ENCODE measurements around the gene TPP2.

Gene TPP2

GRCh38 chr13:102596147-102597028 lies at the start of gene TPP2:
TPP2 (plus strand) TSS chr13:102596986; CDS start chr13:102597039, 53 bp downstream.
- DNase-seq (ENCODE audit: low read depth, low spot score), result peak; percentile 96

GRCh38 chr13:102548811-102549210 lies 48.0 kb upstream of the TPP2 start:
- DNase-seq (ENCODE audit: low read depth, low spot score), result no peak

- no peak for DNase-seq (ENCODE audit: low read depth, low spot score)
These were observed 46.3 kb upstream of the TPP2 start for GRCh38 chr13:102550507-102550906.

- no peak for DNase-seq (ENCODE audit: low read depth, low spot score)
These were observed 40.8 kb upstream of the TPP2 start for GRCh38 chr13:102555914-102556553.

GRCh38 chr13:102556806-102557205 lies 40.0 kb upstream of the TPP2 start:
- no peak for DNase-seq (ENCODE audit: low read depth, low spot score)

GRCh38 chr13:102558029-102558428 lies 38.8 kb upstream of the TPP2 start:
- no peak for DNase-seq (ENCODE audit: low read depth, low spot score)

GRCh38 chr13:102561933-102562332 lies 34.9 kb upstream of the TPP2 start:
- no peak for DNase-seq (ENCODE audit: low read depth, low spot score)

GRCh38 chr13:102563267-102563666 lies 33.5 kb upstream of the TPP2 start:
- DNase-seq (ENCODE audit: low read depth, low spot score), result no peak

GRCh38 chr13:102564564-102564963 lies 32.2 kb upstream of the TPP2 start:
- no peak for DNase-seq (ENCODE audit: low read depth, low spot score)

- DNase-seq (ENCODE audit: low read depth, low spot score), result no peak
These were observed 30.3 kb upstream of the TPP2 start for GRCh38 chr13:102566513-102566912.

- no peak for DNase-seq (ENCODE audit: low read depth, low spot score)
These were observed 28.9 kb upstream of the TPP2 start for GRCh38 chr13:102567857-102568256.

GRCh38 chr13:102569488-102569887 lies 27.3 kb upstream of the TPP2 start:
- no peak for DNase-seq (ENCODE audit: low read depth, low spot score)

- no peak for DNase-seq (ENCODE audit: low read depth, low spot score)
These were observed 25.7 kb upstream of the TPP2 start for GRCh38 chr13:102571075-102571474.

- no peak for DNase-seq (ENCODE audit: low read depth, low spot score)
These were observed 24.5 kb upstream of the TPP2 start for GRCh38 chr13:102572323-102572722.

- DNase-seq (ENCODE audit: low read depth, low spot score), result peak; percentile 22
These were observed 16.1 kb upstream of the TPP2 start for GRCh38 chr13:102580552-102581169.

- no peak for DNase-seq (ENCODE audit: low read depth, low spot score)
These were observed 14.5 kb upstream of the TPP2 start for GRCh38 chr13:102582256-102582655.

GRCh38 chr13:102584434-102584833 lies 12.4 kb upstream of the TPP2 start:
- DNase-seq (ENCODE audit: low read depth, low spot score), result no peak

GRCh38 chr13:102586615-102587014 lies 10.2 kb upstream of the TPP2 start:
- no peak for DNase-seq (ENCODE audit: low read depth, low spot score)

- no peak for DNase-seq (ENCODE audit: low read depth, low spot score)
These were observed 8.9 kb upstream of the TPP2 start for GRCh38 chr13:102587916-102588315.

GRCh38 chr13:102589301-102589822 lies 7.4 kb upstream of the TPP2 start:
- DNase-seq (ENCODE audit: low read depth, low spot score), result no peak

- DNase-seq (ENCODE audit: low read depth, low spot score), result peak; percentile 34
These were observed 4.6 kb upstream of the TPP2 start for GRCh38 chr13:102591988-102592781.
